Adrenal gland (tissue), 12 donors: ENCODE measurements around the gene KRTCAP3. TPM values are rescaled to one million over a fixed set of nuclear protein-coding genes. Genes with fewer than 3 reads are reported as not detected.

Experiments
- DNase-seq, 7 donors: peaks; one replicate each; pipeline ENCODE4 v3.0.0-alpha.2; 2019 to 2020
- H3K27ac ChIP-seq, 5 donors: fragments of 200-600 bp; sonication (generic) in 4 of 5; 1 replicate in 3 of 5; 2 replicates in 2 of 5; pipeline versions ENCODE4 v1.5.1 to v1.8.0; 2016 to 2020; ENCODE audit warnings: mild to moderate bottlenecking in 1 of 5
- H3K27me3 ChIP-seq: fragments of 200-600 bp; 2 replicates; pipeline ENCODE4 v1.8.0; 2021
- H3K36me3 ChIP-seq, 2 donors: fragments of 200-600 bp; replicated peaks in 1 of 2; 1 replicate in 1 of 2; 2 replicates in 1 of 2; pipeline versions ENCODE4 v1.5.1 to v1.8.0; 2018 to 2022
- H3K4me1 ChIP-seq, 2 donors: fragments of 200-600 bp; replicated peaks in 1 of 2; 1 replicate in 1 of 2; 2 replicates in 1 of 2; pipeline versions ENCODE4 v1.5.1 to v1.8.0; 2018 to 2021
- H3K4me3 ChIP-seq, 4 donors: fragments of 200-600 bp; sonication (generic) in 3 of 4; one replicate each; pipeline ENCODE4 v1.5.1; 2016 to 2018
- H3K9me3 ChIP-seq, 3 donors: fragments of 200-600 bp; sonication (generic) in 1 of 3; replicated peaks in 1 of 3; 1 replicate in 2 of 3; 2 replicates in 1 of 3; pipeline versions ENCODE4 v1.5.1 to v1.8.0; 2016 to 2021
- POLR2A ChIP-seq, 2 donors: fragments of 450-650 bp; IDR thresholded peaks; one replicate each; pipeline ENCODE4 v1.6.1; 2017; ENCODE audit warnings: antibody characterized with exemption in 2 of 2, mild to moderate bottlenecking in 2 of 2, moderate library complexity in 1 of 2
- WGBS, 4 donors: extraction: QIAGEN DNeasy Blood & Tissue Kit in 2 of 4; methylation state at CpG; one replicate each; pipeline versions ENCODE4 v1.1.5 to v1.1.7; 2013 to 2017; 5-methylcytosine and 5-hydroxymethylcytosine counted together
- intact Hi-C, 2 donors: fragments of 100-400 bp; cut with DNase I; formaldehyde crosslinking; loops; one replicate each; pipeline versions ENCODE4 v1.14.1 to v1.15.0; 2022 to 2023
- polyA plus RNA-seq, 3 donors: library from polyadenylated mRNA; stranded (reverse); fragments of 200-250 nt in 2 of 3; fragments of 350-450 nt in 1 of 3; fragmentation: Illumina TruSeq in 1 of 3; extraction: RNeasy Lipid Tissue Mini Kit (QIAGEN cat#74804) in 1 of 3; gene quantifications; one replicate each; pipeline ENCODE4 v1.2.3, GENCODE V29; 2013 to 2014
- total RNA-seq, 9 donors: library from RNA; depleted of rRNA in 4 of 9; stranded (reverse); fragments of >200 nt in 4 of 9; fragments of 120-200 nt in 1 of 9; fragmentation: NEBNext Ultra II Directional in 1 of 9; extraction: Animal tissue kit (Norgen Biotek cat#: 25700) in 1 of 9; gene quantifications; one replicate each; pipeline versions ENCODE4 v1.1.0 to v1.2.4, GENCODE V29; 2013 to 2023
- TF ChIP-seq, protein P1 (sequence below), 6 experiments: fragments of 450-650 bp in 4 of 6; fragments of 200-600 bp in 2 of 6; sonication (generic) in 1 of 6; IDR thresholded peaks; 1 replicate in 5 of 6; 2 replicates in 1 of 6; pipeline versions ENCODE4 v1.5.1 to v1.8.0; 2016 to 2021; ENCODE audit warnings: antibody characterized with exemption in 6 of 6, mild to moderate bottlenecking in 2 of 6, moderate library complexity in 1 of 6
- donor health status: healthy with polysubstance abuse.
- donor health status: Bipolar disorder and iron deficiency.
- donor health status: DM: yes; HTN: yes; CAD: no.
- donor health status: DM: no; HTN: no; CAD: no.
- donor health status: DM: no; HTN: no; CAD: no.
- donor health status: DM: yes; HTN: yes; CAD: no.

The KRTCAP3 gene
- total and polyA plus RNA-seq, 12 donors, result 1.2 to 8.2 (median 4.4) TPM

DNA sequence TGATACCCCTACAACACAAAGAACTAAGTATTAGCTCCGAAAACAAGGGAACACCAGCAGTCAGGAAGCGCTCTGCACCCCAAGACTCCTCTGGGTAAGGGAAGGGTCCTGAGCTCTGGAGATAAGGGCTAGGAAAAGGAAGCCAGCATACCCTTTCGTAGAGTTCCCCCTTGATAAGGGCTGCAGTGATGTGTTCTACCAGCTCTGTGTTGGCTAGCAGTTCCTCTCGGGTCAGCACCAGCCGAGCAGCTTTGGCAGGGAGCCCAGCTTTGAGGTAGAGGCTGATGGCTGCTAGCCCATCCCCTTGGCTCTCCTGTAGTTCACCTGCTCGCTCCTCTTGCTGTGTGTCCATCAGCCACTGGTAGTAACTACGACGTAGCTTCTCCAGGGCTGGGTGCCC is 18.9 kb downstream of the KRTCAP3 start:
- DNase-seq, result no peak
- no peak overlapping the region for H3K27ac ChIP-seq
- no peak overlapping the region for H3K4me3 ChIP-seq
- TF ChIP-seq, protein P1, sequence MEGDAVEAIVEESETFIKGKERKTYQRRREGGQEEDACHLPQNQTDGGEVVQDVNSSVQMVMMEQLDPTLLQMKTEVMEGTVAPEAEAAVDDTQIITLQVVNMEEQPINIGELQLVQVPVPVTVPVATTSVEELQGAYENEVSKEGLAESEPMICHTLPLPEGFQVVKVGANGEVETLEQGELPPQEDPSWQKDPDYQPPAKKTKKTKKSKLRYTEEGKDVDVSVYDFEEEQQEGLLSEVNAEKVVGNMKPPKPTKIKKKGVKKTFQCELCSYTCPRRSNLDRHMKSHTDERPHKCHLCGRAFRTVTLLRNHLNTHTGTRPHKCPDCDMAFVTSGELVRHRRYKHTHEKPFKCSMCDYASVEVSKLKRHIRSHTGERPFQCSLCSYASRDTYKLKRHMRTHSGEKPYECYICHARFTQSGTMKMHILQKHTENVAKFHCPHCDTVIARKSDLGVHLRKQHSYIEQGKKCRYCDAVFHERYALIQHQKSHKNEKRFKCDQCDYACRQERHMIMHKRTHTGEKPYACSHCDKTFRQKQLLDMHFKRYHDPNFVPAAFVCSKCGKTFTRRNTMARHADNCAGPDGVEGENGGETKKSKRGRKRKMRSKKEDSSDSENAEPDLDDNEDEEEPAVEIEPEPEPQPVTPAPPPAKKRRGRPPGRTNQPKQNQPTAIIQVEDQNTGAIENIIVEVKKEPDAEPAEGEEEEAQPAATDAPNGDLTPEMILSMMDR (IDR thresholded peaks at IDR 0.05), result no peak
- no peak for TF ChIP-seq POLR2A (IDR thresholded peaks at IDR 0.05)
- H3K4me1 ChIP-seq, result no peaks in the 10 kb centered on the region
- peaks cover 0 to 35% of the 10 kb centered on the region in 2 donors for H3K36me3 ChIP-seq
- 83 to 89% (median 85%) methylated on average over 5 to 8 of the region's 8 CpGs for WGBS, 4 donors
- H3K27me3 ChIP-seq, result no peaks in the 10 kb centered on the region
- H3K9me3 ChIP-seq, result no peaks in the 10 kb centered on the region
- intact Hi-C loops, result no loop called here

DNA sequence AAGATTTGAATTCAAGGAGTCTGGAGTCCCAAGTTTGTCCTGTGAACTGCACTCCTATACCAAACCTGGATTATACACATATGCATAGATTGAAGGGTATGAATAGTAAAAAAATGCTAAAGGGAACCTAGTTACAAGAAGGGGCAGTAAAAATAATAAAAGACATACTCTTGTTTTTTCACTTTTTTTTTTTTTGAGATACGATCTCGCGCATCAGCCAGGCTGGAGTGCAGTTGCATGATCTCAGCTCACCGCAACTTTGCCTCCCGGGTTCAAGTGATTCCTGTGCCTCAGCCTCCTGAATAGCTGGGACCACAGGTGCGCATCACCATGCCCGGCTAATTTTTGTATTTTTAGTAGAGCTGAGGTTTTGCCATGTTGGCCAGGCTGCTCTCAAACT is 22.3 kb downstream of the KRTCAP3 start:
- H3K4me1 ChIP-seq, result no peaks in the 10 kb centered on the region
- TF ChIP-seq, protein P1 (IDR thresholded peaks at IDR 0.05), result no peak
- TF ChIP-seq POLR2A (IDR thresholded peaks at IDR 0.05), result no peak
- no peaks in the 10 kb centered on the region for H3K9me3 ChIP-seq
- DNase-seq, result no peak
- H3K27me3 ChIP-seq, result no peaks in the 10 kb centered on the region
- 95 to 98% (median 97%) methylated on average over 7 of the region's 7 CpGs for WGBS, 4 donors
- peaks cover 0 to 8% of the 10 kb centered on the region in 2 donors for H3K36me3 ChIP-seq
- intact Hi-C loops, result no loop called here
- no peak overlapping the region for H3K4me3 ChIP-seq
- H3K27ac ChIP-seq, result no peak overlapping the region

DNA sequence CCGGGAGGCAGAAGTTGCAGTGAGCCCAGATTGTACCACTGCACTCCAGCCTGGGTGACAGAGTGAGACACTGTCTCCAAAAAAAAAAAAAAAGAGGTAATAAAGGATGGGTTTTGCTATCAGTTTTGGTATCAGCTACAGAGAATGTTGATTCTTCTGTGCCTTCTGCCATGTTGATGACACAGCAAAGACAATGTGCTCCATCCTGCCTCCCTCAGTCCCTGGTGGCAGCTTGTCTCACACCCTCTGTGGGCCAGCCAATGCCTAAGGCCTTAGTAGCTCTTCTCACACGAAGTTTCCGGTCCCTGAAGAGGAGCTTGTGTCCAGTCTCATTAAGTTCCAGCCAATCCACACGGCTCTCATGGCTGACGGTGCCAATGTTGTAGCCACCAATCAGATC is 29.8 kb downstream of the KRTCAP3 start:
- peaks cover 0 to 41% of the 10 kb centered on the region in 2 donors for H3K36me3 ChIP-seq
- WGBS, 4 donors, result 93 to 98% (median 94%) methylated on average over 5 of the region's 5 CpGs
- H3K27ac ChIP-seq, result peak overlapping the region in 1 of 5 donors; percentile 14
- H3K27me3 ChIP-seq, result no peaks in the 10 kb centered on the region
- no peak for DNase-seq
- intact Hi-C loops, result no loop called here
- H3K4me3 ChIP-seq, result no peak overlapping the region
- H3K4me1 ChIP-seq, result no peaks in the 10 kb centered on the region
- TF ChIP-seq POLR2A (IDR thresholded peaks at IDR 0.05), result no peak
- TF ChIP-seq, protein P1 (IDR thresholded peaks at IDR 0.05), result no peak
- no peaks in the 10 kb centered on the region for H3K9me3 ChIP-seq

DNA sequence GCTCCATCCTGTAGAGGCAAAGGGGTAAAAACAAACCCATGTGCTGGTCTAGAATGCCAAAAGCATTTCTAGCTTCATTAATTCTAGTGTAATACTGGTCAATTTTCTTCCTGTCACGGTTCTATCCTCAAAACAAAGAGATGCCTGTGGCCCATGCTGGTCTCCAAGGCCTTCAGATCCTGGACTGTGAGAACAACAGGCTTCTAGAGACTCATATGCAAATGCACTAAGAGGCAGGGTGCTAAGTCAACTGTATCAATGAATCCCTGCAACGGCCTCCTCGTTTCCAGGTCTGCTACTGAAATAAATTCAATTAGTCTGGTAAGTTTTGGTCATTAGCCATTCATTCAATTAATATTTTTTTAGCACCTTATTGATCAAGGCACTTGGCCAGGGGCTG is 43.3 kb downstream of the KRTCAP3 start:
- WGBS, 4 donors, result 76 to 88% (median 78%) methylated on average over 3 of the region's 3 CpGs
- Histone ChIP-seq H3K27me3 (no peaks in the 10 kb centered on the region), H3K27ac (no peak overlapping the region), H3K4me3 (no peak overlapping the region), H3K36me3 (peaks cover 0 to 28% of the 10 kb centered on the region in 2 donors), H3K9me3 (no peaks in the 10 kb centered on the region), H3K4me1 (peaks cover 5 to 19% of the 10 kb centered on the region in 2 donors)
- no peak for DNase-seq
- TF ChIP-seq, protein P1 (IDR thresholded peaks at IDR 0.05), result no peak
- no peak for TF ChIP-seq POLR2A (IDR thresholded peaks at IDR 0.05)
- intact Hi-C loops, result loop anchor here in 1 of 2 donors (10.0 kb wide), 1 partner anchor 149 kb away; no protein-coding TSS in a partner anchor
